Measurements from ENCODE around the gene KCTD19.

KCTD19 gene

DNA sequence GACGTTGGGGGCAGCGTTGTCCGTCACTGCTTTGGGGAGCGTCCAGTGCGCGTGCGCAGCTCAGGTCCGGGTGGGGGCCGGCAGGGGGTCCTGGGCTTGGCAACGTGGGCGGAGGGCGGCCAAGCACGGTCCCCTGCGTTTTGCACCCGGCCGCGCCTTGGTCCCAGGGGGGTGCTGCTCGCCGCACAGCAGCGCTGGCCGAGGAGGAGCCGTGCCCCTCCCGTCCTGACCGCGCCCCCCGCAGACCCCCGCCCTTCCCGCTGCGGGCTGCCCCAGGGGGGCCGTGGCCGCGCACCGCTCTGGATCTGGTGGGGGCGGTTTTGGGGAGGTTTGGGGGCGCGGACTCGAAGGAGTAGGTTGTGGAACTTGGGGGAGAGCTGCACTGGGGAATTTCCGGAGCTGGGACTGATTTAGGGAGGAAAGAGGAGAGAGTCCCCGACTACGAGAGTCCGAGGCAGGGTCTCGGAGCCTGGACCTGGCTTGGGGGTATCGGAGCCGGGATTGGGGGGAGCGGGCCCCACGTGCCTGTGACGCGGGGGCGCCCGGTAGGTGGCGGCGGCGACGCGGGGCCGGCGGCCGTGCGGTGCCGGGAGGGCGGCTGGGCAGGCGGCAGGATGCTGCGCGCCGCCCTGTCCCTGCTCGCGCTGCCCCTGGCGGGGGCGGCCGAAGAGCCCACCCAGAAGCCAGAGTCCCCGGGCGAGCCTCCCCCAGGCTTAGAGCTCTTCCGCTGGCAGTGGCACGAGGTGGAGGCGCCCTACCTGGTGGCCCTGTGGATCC, 78.0 kb downstream of the KCTD19 start, which contains the start of gene SLC9A5:
SLC9A5 (plus strand) TSS at position 579 of the 777 bp plus-strand sequence; CDS start at position 615, 36 bp downstream.
- TF ChIP-seq, protein P1, sequence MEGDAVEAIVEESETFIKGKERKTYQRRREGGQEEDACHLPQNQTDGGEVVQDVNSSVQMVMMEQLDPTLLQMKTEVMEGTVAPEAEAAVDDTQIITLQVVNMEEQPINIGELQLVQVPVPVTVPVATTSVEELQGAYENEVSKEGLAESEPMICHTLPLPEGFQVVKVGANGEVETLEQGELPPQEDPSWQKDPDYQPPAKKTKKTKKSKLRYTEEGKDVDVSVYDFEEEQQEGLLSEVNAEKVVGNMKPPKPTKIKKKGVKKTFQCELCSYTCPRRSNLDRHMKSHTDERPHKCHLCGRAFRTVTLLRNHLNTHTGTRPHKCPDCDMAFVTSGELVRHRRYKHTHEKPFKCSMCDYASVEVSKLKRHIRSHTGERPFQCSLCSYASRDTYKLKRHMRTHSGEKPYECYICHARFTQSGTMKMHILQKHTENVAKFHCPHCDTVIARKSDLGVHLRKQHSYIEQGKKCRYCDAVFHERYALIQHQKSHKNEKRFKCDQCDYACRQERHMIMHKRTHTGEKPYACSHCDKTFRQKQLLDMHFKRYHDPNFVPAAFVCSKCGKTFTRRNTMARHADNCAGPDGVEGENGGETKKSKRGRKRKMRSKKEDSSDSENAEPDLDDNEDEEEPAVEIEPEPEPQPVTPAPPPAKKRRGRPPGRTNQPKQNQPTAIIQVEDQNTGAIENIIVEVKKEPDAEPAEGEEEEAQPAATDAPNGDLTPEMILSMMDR (IDR thresholded peaks at IDR 0.05; ENCODE audit: extremely low read depth, missing control alignments), result peak; percentile 30
- peak; percentile 77 for DNase-seq (ENCODE audit: low spot score)

DNA sequence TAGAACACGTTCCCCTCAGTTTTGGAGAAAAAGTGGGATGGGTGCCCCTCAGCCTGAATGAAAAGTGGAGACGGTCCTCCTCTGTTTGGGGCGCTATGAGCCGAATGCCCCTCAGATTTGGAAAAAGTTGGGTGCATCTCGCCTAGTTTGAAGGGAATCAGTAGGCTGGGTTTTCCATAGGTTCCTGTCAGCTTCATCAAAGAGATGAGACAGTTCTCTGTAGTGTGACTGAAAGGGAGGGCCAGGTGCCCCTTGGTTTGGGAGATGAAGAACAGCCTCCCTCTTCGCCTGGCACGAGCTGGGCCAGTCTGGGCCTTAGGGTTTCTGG, 78.5 kb downstream of the KCTD19 start:
- no peak for DNase-seq (ENCODE audit: low spot score)
- TF ChIP-seq, protein P1 (IDR thresholded peaks at IDR 0.05; ENCODE audit: extremely low read depth, missing control alignments), result no peak

DNA sequence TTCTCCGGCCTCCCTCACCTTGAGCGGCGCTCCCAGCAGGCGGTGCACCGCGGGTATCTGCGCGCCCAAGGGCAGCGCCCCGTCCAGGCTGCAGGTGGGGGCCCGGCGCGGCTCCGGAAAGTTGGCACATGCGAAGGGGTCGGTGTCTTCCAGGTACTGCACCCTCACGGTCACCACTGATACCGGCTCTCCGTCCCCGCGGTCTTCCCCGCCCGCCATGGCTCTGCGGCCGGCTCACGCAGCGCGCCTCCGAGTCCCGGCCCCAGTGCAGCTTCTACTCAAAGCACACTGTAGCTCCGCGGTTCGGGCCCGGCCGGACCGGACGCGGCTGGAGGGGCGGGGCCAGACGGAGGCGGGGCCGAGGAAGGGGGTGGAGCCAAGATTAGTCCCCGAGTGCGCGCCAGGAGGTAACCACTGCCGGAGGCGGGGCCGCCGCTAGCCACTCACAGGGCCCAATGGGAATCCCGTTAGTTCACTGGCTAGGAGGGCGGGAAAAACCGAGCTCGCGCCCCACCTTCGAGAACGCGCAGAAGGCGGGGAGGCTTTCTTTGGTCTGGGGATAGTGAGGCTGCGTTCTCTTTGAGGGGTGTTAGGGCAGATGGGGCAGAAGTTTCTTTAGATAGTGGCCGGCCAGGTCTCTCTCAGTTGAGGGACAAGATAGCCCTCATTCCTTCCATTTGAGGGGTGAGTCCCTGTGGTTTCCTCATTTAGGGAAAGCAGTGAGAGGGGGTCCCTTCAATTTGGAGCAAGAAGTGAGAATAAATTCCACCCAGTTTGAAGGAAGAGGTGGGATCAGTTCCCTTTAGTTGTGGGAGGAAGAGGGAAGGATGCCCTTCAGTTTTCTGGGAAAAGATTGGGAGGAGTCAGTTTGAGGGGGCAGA, 79.1 kb downstream of the KCTD19 start, which contains the start of gene FHOD1:
FHOD1 (minus strand) TSS at position 290 of the 881 bp plus-strand sequence; CDS start at position 219, 71 bp downstream.
- TF ChIP-seq, protein P1 (IDR thresholded peaks at IDR 0.05; ENCODE audit: extremely low read depth, missing control alignments), result no peak
- DNase-seq (ENCODE audit: low spot score), result peak; percentile 98

DNA sequence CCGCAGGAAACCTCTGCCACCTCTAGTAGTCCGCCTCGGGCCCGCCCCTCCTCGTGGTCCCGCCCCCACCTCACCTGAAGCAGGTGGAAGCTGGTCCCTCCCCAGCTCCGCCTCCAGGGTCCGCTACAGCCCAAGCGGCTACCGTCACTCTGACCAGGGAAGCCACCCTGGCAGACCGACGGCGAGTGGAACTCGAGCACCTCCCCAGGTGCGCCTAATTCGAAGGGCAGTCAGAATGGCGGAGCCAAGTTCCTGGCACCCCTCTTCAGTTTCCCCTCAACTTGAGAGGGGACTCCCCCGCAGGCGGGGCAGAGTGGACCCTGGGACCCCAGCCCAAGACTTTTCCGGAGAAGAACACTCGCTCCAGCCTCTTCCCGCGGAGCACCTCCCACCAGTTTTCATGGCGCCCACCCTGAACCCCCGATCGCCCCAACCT, 79.8 kb downstream of the KCTD19 start:
- DNase-seq (ENCODE audit: low spot score), result peak; percentile 60
- TF ChIP-seq, protein P1 (IDR thresholded peaks at IDR 0.05; ENCODE audit: extremely low read depth, missing control alignments), result no peak

DNA sequence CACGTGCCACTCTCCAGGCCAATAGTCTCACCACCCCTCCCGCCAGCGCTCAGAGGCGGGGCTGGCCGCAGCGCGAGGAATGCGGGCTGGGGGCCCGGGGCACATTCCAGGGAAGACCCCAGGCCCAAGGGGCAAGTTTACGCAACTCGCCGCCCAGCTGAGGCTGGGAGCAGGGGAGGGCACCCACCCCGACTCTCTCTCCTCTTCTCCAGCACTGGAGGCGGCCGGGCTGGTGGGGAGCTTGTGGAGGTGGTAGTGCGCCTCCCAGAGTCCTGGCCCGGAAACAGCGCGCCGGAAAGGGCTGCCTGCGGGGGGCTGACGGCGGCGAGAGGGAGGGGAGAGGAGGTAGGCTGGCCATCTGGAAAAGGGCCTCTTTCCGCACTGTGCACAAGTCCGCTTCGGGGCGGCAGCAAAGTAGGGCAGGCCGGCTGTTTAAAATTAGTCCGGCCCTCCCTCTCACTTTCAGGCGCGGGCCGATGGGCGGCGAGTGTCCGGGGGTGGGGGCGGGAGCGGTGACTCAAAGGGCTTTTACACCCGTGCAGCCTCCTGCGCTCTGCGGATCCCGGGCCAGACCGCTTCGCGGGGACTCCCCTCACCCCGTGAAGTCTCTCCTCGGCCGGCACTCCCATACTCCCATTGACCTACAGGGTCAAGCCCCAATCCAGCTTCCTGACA, 80.3 kb downstream of the KCTD19 start:
- TF ChIP-seq, protein P1 (IDR thresholded peaks at IDR 0.05; ENCODE audit: extremely low read depth, missing control alignments), result peak; percentile 37
- peak; percentile 79 for DNase-seq (ENCODE audit: low spot score)

DNA sequence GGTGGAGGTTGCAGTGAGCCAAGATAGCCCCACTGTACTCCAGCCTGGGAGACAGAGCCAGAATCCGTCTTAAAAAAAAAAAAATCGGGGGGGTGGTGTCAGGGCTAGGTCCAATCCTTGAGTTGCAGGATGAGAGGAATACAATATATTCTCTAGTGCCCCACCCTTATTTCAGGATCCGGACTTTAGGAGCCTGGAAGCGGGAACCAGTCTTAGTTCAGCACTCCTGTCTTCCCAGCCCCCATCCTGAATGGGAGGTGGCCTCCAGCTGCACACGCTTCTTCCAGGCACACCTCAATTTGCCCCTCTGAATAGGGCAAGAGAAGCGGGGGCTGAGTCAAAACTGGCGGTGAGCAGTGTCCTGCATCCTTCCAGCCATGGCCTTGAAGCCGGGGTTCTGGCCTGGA, 80.9 kb downstream of the KCTD19 start:
- no peak for DNase-seq (ENCODE audit: low spot score)
- TF ChIP-seq, protein P1 (IDR thresholded peaks at IDR 0.05; ENCODE audit: extremely low read depth, missing control alignments), result no peak

Measured in GM20000 (cell line).